Measurements from ENCODE around the gene KDM4C.

KDM4C gene

GRCh38 chr9:6905850-6906375 lies 148.1 kb downstream of the KDM4C start:
- TF ChIP-seq, protein P1, sequence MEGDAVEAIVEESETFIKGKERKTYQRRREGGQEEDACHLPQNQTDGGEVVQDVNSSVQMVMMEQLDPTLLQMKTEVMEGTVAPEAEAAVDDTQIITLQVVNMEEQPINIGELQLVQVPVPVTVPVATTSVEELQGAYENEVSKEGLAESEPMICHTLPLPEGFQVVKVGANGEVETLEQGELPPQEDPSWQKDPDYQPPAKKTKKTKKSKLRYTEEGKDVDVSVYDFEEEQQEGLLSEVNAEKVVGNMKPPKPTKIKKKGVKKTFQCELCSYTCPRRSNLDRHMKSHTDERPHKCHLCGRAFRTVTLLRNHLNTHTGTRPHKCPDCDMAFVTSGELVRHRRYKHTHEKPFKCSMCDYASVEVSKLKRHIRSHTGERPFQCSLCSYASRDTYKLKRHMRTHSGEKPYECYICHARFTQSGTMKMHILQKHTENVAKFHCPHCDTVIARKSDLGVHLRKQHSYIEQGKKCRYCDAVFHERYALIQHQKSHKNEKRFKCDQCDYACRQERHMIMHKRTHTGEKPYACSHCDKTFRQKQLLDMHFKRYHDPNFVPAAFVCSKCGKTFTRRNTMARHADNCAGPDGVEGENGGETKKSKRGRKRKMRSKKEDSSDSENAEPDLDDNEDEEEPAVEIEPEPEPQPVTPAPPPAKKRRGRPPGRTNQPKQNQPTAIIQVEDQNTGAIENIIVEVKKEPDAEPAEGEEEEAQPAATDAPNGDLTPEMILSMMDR (IDR thresholded peaks at IDR 0.05; ENCODE audit: insufficient read depth, low read depth, low read length, missing control alignments): no peak
- H3K4me3 ChIP-seq (ENCODE audit: low read depth, low read length): no peak overlapping the region
- DNase-seq (ENCODE audit: low read depth): no peak

DNA sequence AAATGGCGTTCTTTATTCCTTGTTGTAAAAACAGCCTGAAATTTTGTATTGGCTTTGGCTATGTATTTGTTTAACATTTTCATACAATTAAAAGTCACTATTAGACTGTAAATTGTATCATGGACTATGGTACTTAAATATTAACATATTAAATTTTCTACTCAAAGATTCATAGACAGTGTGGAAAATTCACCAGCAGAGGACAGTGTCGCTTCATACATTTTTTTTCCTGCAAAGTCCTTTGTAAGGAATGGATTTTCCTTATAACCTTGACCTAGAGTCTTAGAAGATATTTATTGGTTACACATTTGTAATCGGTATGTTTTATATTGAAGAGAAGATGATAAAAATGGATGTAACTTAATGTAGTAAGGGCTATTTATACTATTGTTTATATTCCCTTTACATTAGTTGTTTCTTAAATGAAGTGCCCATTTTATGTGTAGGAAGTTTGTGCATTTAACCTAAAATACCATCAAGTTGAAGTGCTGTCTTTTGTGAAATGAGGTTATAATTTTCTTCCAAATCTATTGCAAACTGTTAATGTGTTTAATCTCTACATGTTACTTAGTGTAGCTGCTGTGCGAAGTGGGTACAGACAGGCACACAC lies 150.1 kb downstream of the KDM4C start:
- TF ChIP-seq, protein P1 (IDR thresholded peaks at IDR 0.05; ENCODE audit: insufficient read depth, low read depth, low read length, missing control alignments): peak; percentile 33
- no peak overlapping the region for H3K4me3 ChIP-seq (ENCODE audit: low read depth, low read length)
- peak; percentile 26 for DNase-seq (ENCODE audit: low read depth)

- no peak for DNase-seq (ENCODE audit: low read depth)
- TF ChIP-seq, protein P1 (IDR thresholded peaks at IDR 0.05; ENCODE audit: insufficient read depth, low read depth, low read length, missing control alignments): no peak
- H3K4me3 ChIP-seq (ENCODE audit: low read depth, low read length): no peak overlapping the region
Measured at GRCh38 chr9:6909181-6909580, 151.4 kb downstream of the KDM4C start.

GRCh38 chr9:6910032-6910431 lies 152.3 kb downstream of the KDM4C start:
- peak; percentile 28 for DNase-seq (ENCODE audit: low read depth)
- TF ChIP-seq, protein P1 (IDR thresholded peaks at IDR 0.05; ENCODE audit: insufficient read depth, low read depth, low read length, missing control alignments): peak; percentile 31
- no peak overlapping the region for H3K4me3 ChIP-seq (ENCODE audit: low read depth, low read length)

- DNase-seq (ENCODE audit: low read depth): no peak
- TF ChIP-seq, protein P1 (IDR thresholded peaks at IDR 0.05; ENCODE audit: insufficient read depth, low read depth, low read length, missing control alignments): no peak
- no peak overlapping the region for H3K4me3 ChIP-seq (ENCODE audit: low read depth, low read length)
Measured at GRCh38 chr9:6910497-6910896, 152.7 kb downstream of the KDM4C start.

DNA sequence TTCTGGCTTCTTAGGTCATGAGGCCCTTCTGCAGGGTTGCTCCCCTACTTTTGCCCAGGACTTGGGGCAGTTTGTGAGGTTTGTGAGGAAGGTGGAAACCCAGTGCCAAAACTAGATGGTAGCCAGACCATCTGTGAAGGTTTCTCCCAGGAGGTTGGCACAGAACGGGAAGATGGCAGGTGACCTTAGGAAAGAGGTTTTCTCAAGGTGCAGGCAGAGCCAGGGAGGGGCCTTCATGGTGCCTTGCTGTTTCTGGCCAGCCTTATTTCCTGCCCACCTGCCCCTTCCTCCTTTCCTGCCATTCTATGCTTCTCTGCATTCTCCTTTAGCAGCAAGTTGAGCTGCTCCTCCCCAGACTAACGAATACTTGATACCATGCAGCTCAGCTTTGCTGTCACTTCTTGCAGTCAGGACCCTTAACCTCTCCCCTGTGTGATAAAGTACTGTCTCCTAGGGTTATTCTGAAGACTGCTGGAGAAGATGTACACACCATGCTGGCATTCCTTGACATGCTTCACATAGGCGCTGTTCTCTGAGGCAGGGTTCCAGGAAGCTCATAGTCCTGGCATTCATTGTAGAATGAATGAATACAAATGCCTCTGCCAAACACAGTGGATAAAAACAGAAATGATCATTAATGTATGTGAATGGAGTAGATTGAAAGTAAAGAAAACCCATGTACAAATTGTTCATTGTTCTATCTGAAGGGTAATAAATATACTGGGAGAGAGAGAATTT lies 154.3 kb downstream of the KDM4C start:
- H3K4me3 ChIP-seq (ENCODE audit: low read depth, low read length): no peak overlapping the region
- TF ChIP-seq, protein P1 (IDR thresholded peaks at IDR 0.05; ENCODE audit: insufficient read depth, low read depth, low read length, missing control alignments): no peak
- no peak for DNase-seq (ENCODE audit: low read depth)
